Heart right ventricle (tissue), 16 donors: ENCODE results near the gene CENPN. TPM values are rescaled to one million over a fixed set of nuclear protein-coding genes. Genes with fewer than 3 reads are reported as not detected.

Source experiments
- ATAC-seq, 8 donors: fragments of 200-7000 bp; cut with Tn5 transposase; one replicate each; pipeline ENCODE4 v1.9.1; 2020; ENCODE audit warnings: mild to moderate bottlenecking in 8 of 8, moderate library complexity in 8 of 8, moderate number of reproducible peaks in 1 of 8
- DNase-seq, 2 donors: peaks; one replicate each; pipeline ENCODE4 v3.0.0-alpha.2; 2020
- H3K27ac ChIP-seq, 10 donors: fragments of 200-600 bp; sonication (generic) in 2 of 10; one replicate each; pipeline versions ENCODE4 v1.5.0 to v1.8.0; 2020 to 2022; ENCODE audit warnings: mild to moderate bottlenecking in 3 of 10
- H3K27me3 ChIP-seq, 7 donors: fragments of 200-600 bp; one replicate each; pipeline ENCODE4 v1.8.0; 2021 to 2022; ENCODE audit warnings: mild to moderate bottlenecking in 2 of 7
- H3K36me3 ChIP-seq, 9 donors: fragments of 200-600 bp; sonication (generic) in 1 of 9; one replicate each; pipeline versions ENCODE4 v1.5.0 to v1.8.0; 2020 to 2022; ENCODE audit warnings: mild to moderate bottlenecking in 2 of 9
- H3K4me1 ChIP-seq, 9 donors: fragments of 200-600 bp; sonication (generic) in 1 of 9; one replicate each; pipeline versions ENCODE4 v1.5.0 to v1.8.0; 2020 to 2022; ENCODE audit warnings: mild to moderate bottlenecking in 4 of 9
- H3K4me3 ChIP-seq, 10 donors: fragments of 200-600 bp; sonication (generic) in 2 of 10; one replicate each; pipeline versions ENCODE4 v1.5.0 to v1.8.0; 2020 to 2022; ENCODE audit warnings: mild to moderate bottlenecking in 7 of 10, moderate library complexity in 2 of 10
- H3K9me3 ChIP-seq, 11 donors: fragments of 200-600 bp in 10 of 11; sonication (generic) in 2 of 11; one replicate each; pipeline versions ENCODE4 v1.5.0 to v1.8.0; 2013 to 2022; ENCODE audit warnings: mild to moderate bottlenecking in 2 of 11, control low read depth in 1 of 11, moderate library complexity in 1 of 11
- WGBS, 2 donors: extraction: QIAGEN DNeasy Blood & Tissue Kit; methylation state at CpG; one replicate each; pipeline ENCODE4 v1.1.7; 2013; ENCODE audit warnings: inconsistent platforms in 1 of 2; 5-methylcytosine and 5-hydroxymethylcytosine counted together
- intact Hi-C, 10 donors: fragments of 100-400 bp; cut with DNase I; formaldehyde crosslinking; loops; one replicate each; pipeline versions ENCODE4 v1.11.1 to v1.14.2; 2022
- polyA plus RNA-seq, 2 donors: library from polyadenylated mRNA; stranded (reverse); fragments of 200-250 nt; gene quantifications; one replicate each; pipeline ENCODE4 v1.2.3, GENCODE V29; 2013
- total RNA-seq, 10 donors: library from RNA; stranded (reverse); fragmentation: NEBNext Ultra II Directional in 3 of 10; extraction: Animal tissue kit (Norgen Biotek cat#: 25700) in 3 of 10; gene quantifications; one replicate each; pipeline versions ENCODE4 v1.2.1 to v1.2.4, GENCODE V29; 2021 to 2023
- TF ChIP-seq, protein P1 (sequence below), 9 donors: fragments of 200-600 bp; sonication (generic) in 2 of 9; IDR thresholded peaks; one replicate each; pipeline versions ENCODE4 v1.5.0 to v1.8.0; 2021 to 2022; ENCODE audit warnings: antibody characterized with exemption in 9 of 9, mild to moderate bottlenecking in 5 of 9, moderate library complexity in 1 of 9
- donor health status: Arrhythmogenic right ventricular cardiomyopathy.
- donor health status: ischemic (EF 13 %, LVEDD 7.1; RV severe dilation, severe dysfunction).
- donor health status: healthy with polysubstance abuse.
- donor health status: DM: no; HTN: yes; CAD: no.
- donor health status: DM: no; HTN: no; CAD: no.
- donor health status: ischemic (EF 25% LVEDD 6.9; RV normal size, moderate dysfunction).
- donor health status: ischemic (EF 25% LVEDD 5.7; RV mildly dilated, moderate dysfunction).
- donor health status: healthy.
- donor health status: DM: yes; HTN: yes; CAD: no.
- donor health status: Ischemic cardiomyopathy.
- donor health status: ischemic (EF 35%, LVEDD 5.7; RV mildly dilated, moderate dysfunction).
- donor health status: nonischemic (EF 11% LVEDD 7.7; RV severe dilation, severe dysfunction).
- donor health status: DM: yes; HTN: yes; CAD: no.
- donor health status: PGD.
- donor health status: ischemic (EF 29% LVEDD 5.4; RV normal size, mild dysfunction).
- donor health status: nonischemic (EF 23%, LVEDD 6.1; RV moderate dilation, normal function).

CENPN gene
- total and polyA plus RNA-seq, 12 donors: 0.95 to 16.2 (median 9.5) TPM

GRCh38 chr16:80993834-80994233 is 13.2 kb upstream of the CENPN start:
- peaks cover 0 to 33% (median 0%) of the 10 kb centered on the region in 9 donors for H3K36me3 ChIP-seq
- ATAC-seq (no peak), DNase-seq (no peak)
- H3K27me3 ChIP-seq: no peaks in the 10 kb centered on the region
- H3K9me3 ChIP-seq: no peaks in the 10 kb centered on the region
- H3K4me1 ChIP-seq: peaks cover 0 to 26% (median 18%) of the 10 kb centered on the region in 9 donors
- peak overlapping the region in 1 of 10 donors; percentile 21 for H3K4me3 ChIP-seq
- intact Hi-C loops: no loop called here
- TF ChIP-seq, protein P1, sequence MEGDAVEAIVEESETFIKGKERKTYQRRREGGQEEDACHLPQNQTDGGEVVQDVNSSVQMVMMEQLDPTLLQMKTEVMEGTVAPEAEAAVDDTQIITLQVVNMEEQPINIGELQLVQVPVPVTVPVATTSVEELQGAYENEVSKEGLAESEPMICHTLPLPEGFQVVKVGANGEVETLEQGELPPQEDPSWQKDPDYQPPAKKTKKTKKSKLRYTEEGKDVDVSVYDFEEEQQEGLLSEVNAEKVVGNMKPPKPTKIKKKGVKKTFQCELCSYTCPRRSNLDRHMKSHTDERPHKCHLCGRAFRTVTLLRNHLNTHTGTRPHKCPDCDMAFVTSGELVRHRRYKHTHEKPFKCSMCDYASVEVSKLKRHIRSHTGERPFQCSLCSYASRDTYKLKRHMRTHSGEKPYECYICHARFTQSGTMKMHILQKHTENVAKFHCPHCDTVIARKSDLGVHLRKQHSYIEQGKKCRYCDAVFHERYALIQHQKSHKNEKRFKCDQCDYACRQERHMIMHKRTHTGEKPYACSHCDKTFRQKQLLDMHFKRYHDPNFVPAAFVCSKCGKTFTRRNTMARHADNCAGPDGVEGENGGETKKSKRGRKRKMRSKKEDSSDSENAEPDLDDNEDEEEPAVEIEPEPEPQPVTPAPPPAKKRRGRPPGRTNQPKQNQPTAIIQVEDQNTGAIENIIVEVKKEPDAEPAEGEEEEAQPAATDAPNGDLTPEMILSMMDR (IDR thresholded peaks at IDR 0.05): no peak
- H3K27ac ChIP-seq: peak overlapping the region in 7 of 10 donors; percentile 11 to 74 (median 53)

- intact Hi-C loops: no loop called here
- Histone ChIP-seq H3K9me3 (no peaks in the 10 kb centered on the region), H3K27me3 (no peaks in the 10 kb centered on the region), H3K4me3 (no peak overlapping the region), H3K36me3 (peaks cover 0 to 33% (median 0%) of the 10 kb centered on the region in 9 donors), H3K4me1 (peaks cover 0 to 26% (median 18%) of the 10 kb centered on the region in 9 donors), H3K27ac (no peak overlapping the region)
- ATAC-seq: no peak
- DNase-seq: no peak
- TF ChIP-seq, protein P1 (IDR thresholded peaks at IDR 0.05): no peak
Observed at GRCh38 chr16:80994451-80994850, 12.6 kb upstream of the CENPN start.

DNA sequence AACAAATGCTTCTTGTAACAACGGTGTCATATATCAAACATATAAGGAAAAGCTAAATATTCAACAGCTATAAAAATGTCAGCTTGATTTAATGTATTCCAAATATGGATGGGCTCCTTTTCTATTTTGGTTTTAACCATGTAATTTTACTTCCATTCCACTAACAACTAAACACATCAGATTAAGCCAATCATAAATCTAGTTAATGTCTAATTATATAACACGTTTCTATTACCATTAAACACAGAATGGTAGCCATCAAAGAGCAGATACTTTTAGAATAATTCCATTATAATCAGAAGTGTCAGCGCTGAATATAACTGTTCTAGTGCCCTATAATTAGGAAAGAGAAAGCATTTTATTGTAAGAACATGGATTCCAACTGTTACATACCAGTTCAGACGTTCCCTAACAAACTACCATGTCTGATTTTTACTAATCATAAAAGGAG is 10.3 kb upstream of the CENPN start:
- 58 to 64% methylated on average over 4 of the region's 4 CpGs for WGBS, 2 donors
- peaks cover 0 to 26% (median 18%) of the 10 kb centered on the region in 9 donors for H3K4me1 ChIP-seq
- no peak for ATAC-seq
- TF ChIP-seq, protein P1 (IDR thresholded peaks at IDR 0.05): no peak
- H3K9me3 ChIP-seq: no peaks in the 10 kb centered on the region
- H3K27ac ChIP-seq: peak overlapping the region in 5 of 10 donors; percentile 1 to 80 (median 11)
- H3K36me3 ChIP-seq: peaks cover 0 to 20% (median 0%) of the 10 kb centered on the region in 9 donors
- no peak for DNase-seq
- H3K27me3 ChIP-seq: no peaks in the 10 kb centered on the region
- intact Hi-C loops: no loop called here
- H3K4me3 ChIP-seq: peak overlapping the region in 4 of 10 donors; percentile 23 to 45 (median 34)

DNA sequence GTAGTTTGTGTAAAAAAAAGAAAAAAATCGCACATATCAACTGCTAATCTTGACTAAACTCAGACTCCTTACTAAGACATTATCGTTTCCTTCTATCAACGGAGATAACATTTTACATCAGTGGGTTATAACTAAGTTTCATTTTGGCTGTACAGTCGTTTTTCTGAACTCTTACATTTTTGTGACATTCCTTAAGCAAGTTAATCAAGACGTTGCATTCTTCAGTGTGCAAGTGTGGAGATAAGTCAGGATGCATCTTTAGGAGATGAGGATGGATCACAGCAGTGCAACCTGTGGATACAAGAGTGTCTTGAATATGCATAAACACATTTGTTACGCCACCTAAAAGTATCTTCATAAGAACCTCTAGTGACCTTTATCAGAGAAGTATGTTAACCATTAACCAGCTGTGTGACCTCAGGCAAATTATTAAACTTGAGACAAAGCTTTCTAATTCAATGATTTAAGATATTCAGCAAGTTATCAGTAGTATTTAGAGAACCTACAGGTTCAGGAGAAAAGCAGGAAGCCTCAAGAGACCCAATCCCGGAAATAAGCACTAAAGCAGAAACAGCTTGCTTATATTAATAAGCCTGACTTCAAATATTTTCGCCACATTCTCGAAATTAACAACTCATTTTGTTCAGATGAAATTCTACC is 9.7 kb upstream of the CENPN start:
- ATAC-seq: no peak
- TF ChIP-seq, protein P1 (IDR thresholded peaks at IDR 0.05): no peak
- Histone ChIP-seq H3K27ac (peak overlapping the region in 6 of 10 donors; percentile 1 to 80 (median 10)), H3K9me3 (no peaks in the 10 kb centered on the region), H3K4me3 (peak overlapping the region in 5 of 10 donors; percentile 15 to 45 (median 32)), H3K4me1 (peaks cover 0 to 26% (median 18%) of the 10 kb centered on the region in 9 donors), H3K36me3 (peaks cover 0 to 19% (median 0%) of the 10 kb centered on the region in 9 donors), H3K27me3 (no peaks in the 10 kb centered on the region)
- intact Hi-C loops: no loop called here
- 36 to 50% methylated on average over 9 of the region's 9 CpGs for WGBS, 2 donors
- DNase-seq: no peak
